Pancreas (tissue), 10 donors: ENCODE measurements around the gene AFG3L2. TPM values are rescaled to one million over a fixed set of nuclear protein-coding genes. Genes with fewer than 3 reads are reported as not detected.
"Not testable (repeated sequence)": the region's sequence is repeated elsewhere in the genome, so short reads cannot be mapped to it uniquely, and the experiment has no call there.

Experiments
- ATAC-seq, 4 donors: fragments of 200-7000 bp; cut with Tn5 transposase; one replicate each; pipeline versions ENCODE4 v1.8.0 to v1.9.1; 2020; ENCODE audit warnings: mild to moderate bottlenecking in 4 of 4, moderate library complexity in 4 of 4
- DNase-seq, 6 donors: peaks; one replicate each; pipeline ENCODE4 v3.0.0-alpha.2; 2020
- FAIRE-seq: peaks from 2 replicates; lab custom pipeline; 2012; peaks lifted over from hg19 to GRCh38; lab: Jason Lieb, UNC
- H3K27ac ChIP-seq, 4 donors: fragments of 200-600 bp; sonication (generic); 1 replicate in 3 of 4; 2 replicates in 1 of 4; pipeline versions ENCODE4 v1.5.0 to v1.8.0; 2020
- H3K27me3 ChIP-seq, 4 donors: fragments of 200-600 bp; one replicate each; pipeline ENCODE4 v1.8.0; 2021
- H3K36me3 ChIP-seq, 3 donors: fragments of 200-600 bp; sonication (generic) in 1 of 3; one replicate each; pipeline versions ENCODE4 v1.5.0 to v1.8.0; 2020 to 2021
- H3K4me1 ChIP-seq, 3 donors: fragments of 200-600 bp; one replicate each; pipeline ENCODE4 v1.8.0; 2021
- H3K4me3 ChIP-seq, 4 donors: fragments of 200-600 bp; sonication (generic) in 2 of 4; one replicate each; pipeline versions ENCODE4 v1.5.0 to v1.8.0; 2020 to 2021
- H3K9me3 ChIP-seq, 4 donors: fragments of 200-600 bp; one replicate each; pipeline ENCODE4 v1.8.0; 2021
- WGBS, 2 donors: extraction: QIAGEN DNeasy Blood & Tissue Kit; methylation state at CpG; one replicate each; pipeline ENCODE4 v1.1.7; 2013; 5-methylcytosine and 5-hydroxymethylcytosine counted together
- intact Hi-C, 3 donors: fragments of 100-400 bp; cut with DNase I; formaldehyde crosslinking; loops; one replicate each; pipeline versions ENCODE4 v1.11.1 to v1.14.2; 2022
- polyA plus RNA-seq, 2 donors: library from polyadenylated mRNA; stranded (reverse); fragments of 200-250 nt; gene quantifications; one replicate each; pipeline ENCODE4 v1.2.3, GENCODE V29; 2013
- total RNA-seq, 6 donors: library from RNA; stranded (reverse); fragmentation: NEBNext Ultra II Directional in 4 of 6; extraction: Animal tissue kit (Norgen Biotek cat#: 25700) in 4 of 6; gene quantifications; one replicate each; pipeline versions ENCODE4 v1.2.1 to v1.2.4, GENCODE V29; 2021 to 2023
- TF ChIP-seq, protein P1 (sequence below), 4 donors: fragments of 200-600 bp; sonication (generic) in 3 of 4; IDR thresholded peaks; one replicate each; pipeline versions ENCODE4 v1.5.0 to v1.8.0; 2021; ENCODE audit warnings: antibody characterized with exemption in 4 of 4
- donor health status: healthy with polysubstance abuse.
- donor health status: DM: no; HTN: no; CAD: no; lungs with moderate emphysema.
- donor health status: DM: no; HTN: no; CAD: no.
- donor health status: control.
- donor health status: control.
- donor health status: Bipolar disorder and iron deficiency.
- donor health status: DM: yes; HTN: yes; CAD: no.
- donor health status: DM: no; HTN: no; CAD: no.
- donor health status: DM: no; HTN: no; CAD: no.
- donor health status: DM: yes; HTN: yes; CAD: no.

Gene AFG3L2
- total and polyA plus RNA-seq, 8 donors: 13.6 to 31.1 (median 23.4) TPM

DNA sequence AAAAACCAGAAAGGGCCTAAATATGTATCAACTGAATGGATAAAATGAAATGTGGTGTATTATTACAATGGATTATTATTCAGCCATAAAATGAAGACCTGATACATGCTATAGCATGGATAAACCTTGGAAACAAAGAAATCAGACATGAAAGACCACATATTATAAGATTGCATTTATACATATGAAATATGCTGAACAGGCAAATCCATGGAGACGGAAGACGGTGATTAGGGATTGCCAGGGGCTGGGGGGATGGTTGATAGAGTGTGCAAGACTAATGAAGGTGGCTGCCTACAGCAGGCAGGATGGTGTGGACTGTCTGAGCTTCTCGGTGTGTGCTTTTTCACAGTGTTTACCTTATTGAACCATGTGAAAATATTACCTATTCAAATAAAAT lies 11.4 kb upstream of the AFG3L2 start:
- 60 to 66% methylated on average over 3 of the region's 3 CpGs for WGBS, 2 donors
- no peak overlapping the region for H3K4me3 ChIP-seq
- DNase-seq (no peak), FAIRE-seq (no peak), ATAC-seq (no peak)
- intact Hi-C loops: no loop called here
- no peak overlapping the region for H3K27ac ChIP-seq
- H3K27me3 ChIP-seq: no peaks in the 10 kb centered on the region
- H3K9me3 ChIP-seq: no peaks in the 10 kb centered on the region
- TF ChIP-seq, protein P1, sequence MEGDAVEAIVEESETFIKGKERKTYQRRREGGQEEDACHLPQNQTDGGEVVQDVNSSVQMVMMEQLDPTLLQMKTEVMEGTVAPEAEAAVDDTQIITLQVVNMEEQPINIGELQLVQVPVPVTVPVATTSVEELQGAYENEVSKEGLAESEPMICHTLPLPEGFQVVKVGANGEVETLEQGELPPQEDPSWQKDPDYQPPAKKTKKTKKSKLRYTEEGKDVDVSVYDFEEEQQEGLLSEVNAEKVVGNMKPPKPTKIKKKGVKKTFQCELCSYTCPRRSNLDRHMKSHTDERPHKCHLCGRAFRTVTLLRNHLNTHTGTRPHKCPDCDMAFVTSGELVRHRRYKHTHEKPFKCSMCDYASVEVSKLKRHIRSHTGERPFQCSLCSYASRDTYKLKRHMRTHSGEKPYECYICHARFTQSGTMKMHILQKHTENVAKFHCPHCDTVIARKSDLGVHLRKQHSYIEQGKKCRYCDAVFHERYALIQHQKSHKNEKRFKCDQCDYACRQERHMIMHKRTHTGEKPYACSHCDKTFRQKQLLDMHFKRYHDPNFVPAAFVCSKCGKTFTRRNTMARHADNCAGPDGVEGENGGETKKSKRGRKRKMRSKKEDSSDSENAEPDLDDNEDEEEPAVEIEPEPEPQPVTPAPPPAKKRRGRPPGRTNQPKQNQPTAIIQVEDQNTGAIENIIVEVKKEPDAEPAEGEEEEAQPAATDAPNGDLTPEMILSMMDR (IDR thresholded peaks at IDR 0.05): no peak
- H3K36me3 ChIP-seq: no peaks in the 10 kb centered on the region
- no peaks in the 10 kb centered on the region for H3K4me1 ChIP-seq

DNA sequence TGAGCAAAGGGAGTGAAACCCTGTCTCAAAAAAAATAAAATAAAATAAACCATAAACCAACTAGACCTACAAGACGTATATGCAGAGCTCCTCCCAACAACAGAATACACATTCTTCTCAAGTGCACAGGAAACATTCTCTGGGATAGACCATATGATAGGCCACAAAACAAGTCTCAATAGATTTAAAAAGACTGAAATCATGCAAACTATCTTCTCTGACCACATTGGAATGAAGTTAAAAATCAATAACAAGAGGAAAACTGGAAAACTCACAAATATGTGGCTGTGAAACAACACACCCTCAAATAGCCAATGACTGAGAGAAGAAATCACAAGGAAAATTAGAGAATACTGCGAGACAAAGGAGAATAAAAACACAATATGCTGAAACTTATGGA lies 7.2 kb upstream of the AFG3L2 start:
- intact Hi-C loops: no loop called here
- Histone ChIP-seq H3K9me3 (no peaks in the 10 kb centered on the region), H3K4me1 (no peaks in the 10 kb centered on the region), H3K36me3 (no peaks in the 10 kb centered on the region), H3K27me3 (no peaks in the 10 kb centered on the region), H3K27ac (no peak overlapping the region), H3K4me3 (no peak overlapping the region)
- 69 to 78% methylated on average over 2 of the region's 2 CpGs for WGBS, 2 donors
- TF ChIP-seq, protein P1 (IDR thresholded peaks at IDR 0.05): no peak
- DNase-seq (no peak), ATAC-seq (no peak), FAIRE-seq (no peak)

DNA sequence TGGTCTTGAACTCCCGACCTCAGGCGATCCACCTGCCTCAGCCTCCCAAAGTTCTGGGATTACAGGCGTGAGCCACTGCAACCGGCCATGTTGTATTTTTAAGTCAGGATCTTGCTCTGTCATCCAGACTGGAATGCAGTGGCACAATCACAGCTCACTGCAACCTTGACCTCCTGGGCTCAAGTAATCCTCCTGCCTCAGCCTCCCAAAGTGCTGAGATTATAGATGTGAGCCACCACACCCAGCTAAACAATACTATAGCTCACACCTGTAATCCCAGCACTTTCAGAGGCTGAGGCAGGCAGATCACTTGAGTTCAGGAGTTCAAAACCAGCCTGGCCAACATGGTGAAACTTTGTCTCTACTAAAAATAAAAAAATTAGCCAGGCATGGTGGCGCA lies 6.7 kb upstream of the AFG3L2 start:
- H3K27ac ChIP-seq, H3K4me1 ChIP-seq, H3K9me3 ChIP-seq, FAIRE-seq, H3K27me3 ChIP-seq, intact Hi-C loops, ATAC-seq, H3K36me3 ChIP-seq, DNase-seq, H3K4me3 ChIP-seq: not testable (repeated sequence)
- 95 to 98% methylated on average over 5 of the region's 5 CpGs for WGBS, 2 donors

DNA sequence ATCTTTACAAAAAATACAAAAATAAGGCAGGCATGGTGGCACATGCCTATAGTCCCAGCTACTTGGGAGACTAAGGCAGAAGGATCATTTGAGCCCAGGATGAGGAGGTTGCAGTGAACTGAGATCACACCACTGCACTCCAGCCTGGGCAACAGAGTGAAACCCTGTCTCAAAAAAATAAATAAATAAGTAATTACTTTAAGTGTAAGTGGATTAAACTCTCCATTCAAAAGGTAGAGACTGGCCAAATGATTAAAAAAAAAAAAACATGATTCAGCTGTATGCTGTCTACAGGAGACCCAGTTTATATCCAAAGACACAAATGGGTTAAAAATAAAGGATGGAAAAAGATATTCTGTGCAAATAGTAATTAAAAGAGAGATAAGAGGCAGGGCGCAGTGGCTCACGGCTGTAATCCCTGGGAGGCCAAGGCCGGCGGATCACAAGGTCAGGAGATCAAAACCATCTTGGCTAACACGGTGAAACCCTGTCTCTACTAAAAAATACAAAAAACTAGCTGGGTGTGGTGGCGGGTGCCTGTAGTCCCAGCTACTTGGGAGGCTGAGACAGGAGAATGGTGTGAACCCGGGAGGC lies 5.3 kb upstream of the AFG3L2 start:
- ATAC-seq, H3K27me3 ChIP-seq, intact Hi-C loops, FAIRE-seq, DNase-seq, H3K9me3 ChIP-seq, H3K4me1 ChIP-seq, H3K27ac ChIP-seq, H3K36me3 ChIP-seq, H3K4me3 ChIP-seq: not testable (repeated sequence)
- 48 to 65% methylated on average over 7 of the region's 7 CpGs for WGBS, 2 donors

DNA sequence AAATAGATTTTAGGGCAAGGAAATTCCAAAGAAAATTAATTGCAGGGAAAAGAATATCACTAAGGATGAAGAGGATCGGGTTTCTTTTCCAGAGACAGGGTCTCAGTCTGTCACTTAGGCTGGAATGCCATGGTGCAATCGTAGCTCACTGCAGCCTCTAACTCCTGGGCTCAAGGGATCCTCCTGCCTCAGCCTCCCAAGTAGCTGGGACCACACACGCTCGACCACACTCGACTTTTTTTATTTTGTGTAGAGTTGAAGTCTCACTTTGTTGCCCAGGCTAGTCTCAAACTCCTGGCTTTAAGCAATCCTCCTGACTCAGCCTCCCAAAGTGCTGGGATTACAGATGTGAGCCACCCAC lies 1.2 kb upstream of the AFG3L2 start:
- H3K36me3 ChIP-seq, H3K9me3 ChIP-seq, H3K27me3 ChIP-seq, FAIRE-seq, DNase-seq, intact Hi-C loops, ATAC-seq: not testable (repeated sequence)
- H3K27ac ChIP-seq: peak overlapping the region in 3 of 4 donors; percentile 66 to 85 (median 77)
- H3K4me1 ChIP-seq: peaks cover 10 to 18% (median 18%) of the 10 kb centered on the region in 3 donors
- WGBS, 2 donors: 46 to 58% methylated on average over 5 of the region's 5 CpGs
- H3K4me3 ChIP-seq: peak overlapping the region in 3 of 4 donors; percentile 63 to 77 (median 72)

DNA sequence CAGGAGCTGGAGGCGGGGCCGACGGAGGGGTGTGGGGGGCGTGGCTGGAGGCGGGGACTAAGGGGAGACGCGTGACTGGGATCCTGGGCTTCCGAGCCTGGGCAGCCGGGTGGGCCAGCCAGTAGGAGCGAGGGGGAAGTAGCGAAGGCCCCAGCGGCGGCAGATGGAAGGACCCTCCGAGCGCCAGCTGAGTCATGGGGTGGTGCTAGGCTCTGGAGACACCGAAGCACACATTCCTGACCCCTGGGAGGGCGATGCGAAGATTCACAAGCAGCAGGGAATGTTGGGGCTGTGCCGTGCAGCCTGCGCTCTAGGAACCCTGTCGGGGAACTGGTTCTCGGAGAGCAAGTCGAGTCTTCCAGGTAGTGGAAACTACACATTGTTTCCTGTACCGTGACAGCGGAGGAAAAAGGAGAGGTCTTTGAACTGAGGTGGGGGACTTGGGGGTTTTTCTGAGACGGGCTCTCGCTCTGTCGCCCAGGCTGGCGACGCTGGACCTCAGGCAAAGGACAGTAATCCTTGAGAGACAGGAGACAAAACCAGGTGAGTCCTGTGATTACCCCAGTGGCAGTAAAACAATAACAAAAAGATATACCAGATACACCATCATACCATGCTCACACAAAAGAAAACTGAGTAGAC lies 650 bp upstream of the AFG3L2 start:
- Histone ChIP-seq H3K9me3 (no peaks in the 10 kb centered on the region), H3K36me3 (no peaks in the 10 kb centered on the region), H3K4me1 (peaks cover 13 to 23% (median 21%) of the 10 kb centered on the region in 3 donors), H3K4me3 (peak overlapping the region; percentile 48 to 77 (median 68)), H3K27me3 (no peaks in the 10 kb centered on the region), H3K27ac (peak overlapping the region; percentile 66 to 85 (median 76))
- DNase-seq: no peak
- 1% methylated on average over 27 to 30 of the region's 30 CpGs for WGBS, 2 donors
- no peak for ATAC-seq
- no peak for FAIRE-seq
- TF ChIP-seq, protein P1 (IDR thresholded peaks at IDR 0.05): peak in 2 of 4 donors; percentile 9 to 11
- intact Hi-C loops: no loop called here
